Breast epithelium (tissue), 4 donors: ENCODE results near the gene CXorf51A. TPM values are rescaled to one million over a fixed set of nuclear protein-coding genes. Genes with fewer than 3 reads are reported as not detected.
"Not testable (repeated sequence)": the region's sequence is repeated elsewhere in the genome, so short reads cannot be mapped to it uniquely, and the experiment has no call there.

Experiments
- DNase-seq, 2 donors: peaks; one replicate each; pipeline ENCODE4 v3.0.0-alpha.2; 2019; ENCODE audit warnings: low spot score in 2 of 2
- H3K27ac ChIP-seq, 2 donors: fragments of 200-600 bp; sonication (generic) in 1 of 2; one replicate each; pipeline ENCODE4 v1.5.1; 2016 to 2019; ENCODE audit warnings: mild to moderate bottlenecking in 1 of 2
- H3K27me3 ChIP-seq, 2 donors: fragments of 200-600 bp; sonication (generic) in 1 of 2; one replicate each; pipeline versions ENCODE4 v1.5.1 to v1.6.0; 2017 to 2019; ENCODE audit warnings: control low read depth in 1 of 2, mild to moderate bottlenecking in 1 of 2
- H3K36me3 ChIP-seq: fragments of 200-600 bp; one replicate; pipeline ENCODE4 v1.5.1; 2019
- H3K4me1 ChIP-seq, 2 donors: fragments of 200-600 bp; sonication (generic); one replicate each; pipeline ENCODE4 v1.5.1; 2016 to 2019; ENCODE audit warnings: control low read depth in 1 of 2
- H3K4me3 ChIP-seq, 3 donors: fragments of 200-600 bp; sonication (generic); 1 replicate in 2 of 3; 2 replicates in 1 of 3; pipeline ENCODE4 v1.5.1; 2016 to 2019; ENCODE audit warnings: mild to moderate bottlenecking in 3 of 3, moderate library complexity in 2 of 3
- H3K9me3 ChIP-seq, 2 donors: fragments of 200-600 bp; sonication (generic) in 1 of 2; one replicate each; pipeline ENCODE4 v1.5.1; 2016 to 2019; ENCODE audit warnings: control low read depth in 1 of 2
- CTCF ChIP-seq, 3 donors: fragments of 450-650 bp; IDR thresholded peaks; one replicate each; pipeline ENCODE4 v1.5.1; 2016 to 2017; ENCODE audit warnings: antibody characterized with exemption in 3 of 3, mild to moderate bottlenecking in 3 of 3, moderate library complexity in 3 of 3
- POLR2A ChIP-seq: fragments of 450-650 bp; IDR thresholded peaks from one replicate; pipeline ENCODE4 v1.6.1; 2016; ENCODE audit warnings: antibody characterized with exemption, mild to moderate bottlenecking, moderate library complexity
- POLR2AphosphoS5 ChIP-seq, 3 donors: sonication (generic); formaldehyde crosslinking; IDR thresholded peaks; one replicate each; pipeline ENCODE4 v1.6.1; 2017; ENCODE audit warnings: antibody characterized with exemption in 3 of 3
- intact Hi-C: fragments of 100-400 bp; cut with DNase I; formaldehyde crosslinking; loops from one replicate; pipeline ENCODE4 v1.15.1; 2023; ENCODE audit warnings: low total_unique reads
- total RNA-seq, 3 donors: library from RNA; depleted of rRNA; stranded (reverse); fragments of >200 nt; gene quantifications; one replicate each; pipeline ENCODE4 v1.1.0, GENCODE V29; 2016

The CXorf51A gene
- total RNA-seq, result not detected

GRCh38 chrX:146814644-146815043, at the start of gene CXorf51A:
Gene CXorf51A (minus strand): TSS chrX:146814744. CDS start chrX:146814723, 21 bp downstream.
- H3K27me3 ChIP-seq, H3K4me1 ChIP-seq, H3K4me3 ChIP-seq, H3K9me3 ChIP-seq, intact Hi-C loops, H3K36me3 ChIP-seq, DNase-seq, H3K27ac ChIP-seq: not testable (repeated sequence)

GRCh38 chrX:146863566-146863965, 49.0 kb upstream of the CXorf51A start:
- intact Hi-C loops, result no loop called here
- H3K27me3 ChIP-seq, result no peaks in the 10 kb centered on the region
- H3K4me1 ChIP-seq, result no peaks in the 10 kb centered on the region
- no peaks in the 10 kb centered on the region for H3K36me3 ChIP-seq
- H3K27ac ChIP-seq, result no peak overlapping the region
- no peak for TF ChIP-seq POLR2A
- TF ChIP-seq CTCF (IDR thresholded peaks at IDR 0.05), result no peak
- no peak for TF ChIP-seq POLR2AphosphoS5 (IDR thresholded peaks at IDR 0.05)
- no peak for DNase-seq
- H3K4me3 ChIP-seq, result no peak overlapping the region
- peaks cover 0 to 11% of the 10 kb centered on the region in 2 donors for H3K9me3 ChIP-seq

- H3K4me3 ChIP-seq, result no peak overlapping the region
- H3K36me3 ChIP-seq, result no peaks in the 10 kb centered on the region
- intact Hi-C loops, result no loop called here
- no peaks in the 10 kb centered on the region for H3K27me3 ChIP-seq
- no peak overlapping the region for H3K27ac ChIP-seq
- no peaks in the 10 kb centered on the region for H3K9me3 ChIP-seq
- no peaks in the 10 kb centered on the region for H3K4me1 ChIP-seq
- no peak for DNase-seq
- TF ChIP-seq CTCF (IDR thresholded peaks at IDR 0.05) (no peak), POLR2A (no peak)
Measured at GRCh38 chrX:146854281-146854680, 39.7 kb upstream of the CXorf51A start.

GRCh38 chrX:146831994-146832393, 17.4 kb upstream of the CXorf51A start:
- Histone ChIP-seq H3K27me3 (no peaks in the 10 kb centered on the region), H3K36me3 (no peaks in the 10 kb centered on the region), H3K4me1 (no peaks in the 10 kb centered on the region), H3K27ac (no peak overlapping the region), H3K9me3 (peaks cover 0 to 7% of the 10 kb centered on the region in 2 donors), H3K4me3 (no peak overlapping the region)
- intact Hi-C loops, result no loop called here
- no peak for DNase-seq
- TF ChIP-seq POLR2AphosphoS5 (IDR thresholded peaks at IDR 0.05), result no peak
- no peak for TF ChIP-seq CTCF (IDR thresholded peaks at IDR 0.05)

GRCh38 chrX:146809471-146809870, 5.1 kb downstream of the CXorf51A start, which contains the start of gene CXorf51B:
Gene CXorf51B (plus strand): TSS chrX:146809771. CDS start chrX:146809792, 21 bp downstream.
- H3K9me3 ChIP-seq, H3K4me3 ChIP-seq, H3K27ac ChIP-seq, DNase-seq, H3K27me3 ChIP-seq, H3K36me3 ChIP-seq, intact Hi-C loops, H3K4me1 ChIP-seq: not testable (repeated sequence)

Other genes starting within 250 kb of the CXorf51A start
- not detected for gene CXorf51B, start 5.0 kb downstream of the CXorf51A start, total RNA-seq